Naive thymus-derived CD4-positive, alpha-beta T cell (primary cell): ENCODE measurements around the gene SIGLEC6. TPM values are rescaled to one million over a fixed set of nuclear protein-coding genes. Genes with fewer than 3 reads are reported as not detected.

Experiments
- ATAC-seq: fragments of 150-1000 bp; cut with Tn5 transposase; 2 replicates; pipeline ENCODE4 v1.10.0; 2021; ENCODE audit warnings: mild to moderate bottlenecking, moderate library complexity
- CTCF ChIA-PET: fragments of 350-600 bp; sonication (Branson Sonifier 250); formaldehyde crosslinking; loops from one replicate; lab custom pipeline; 2021; ENCODE audit warnings: antibody characterized with exemption; lab: Charles Lee
- POLR2A ChIA-PET: fragments of 350-600 bp; sonication (Branson Sonifier 250); formaldehyde crosslinking; loops from one replicate; lab custom pipeline; 2021; ENCODE audit warnings: antibody characterized with exemption, inconsistent platforms; lab: Charles Lee
- DNase-seq, 9 donors: peaks; one replicate each; pipeline versions ENCODE4 v3.0.0 to v3.0.0-alpha.2; 2020 to 2022; ENCODE audit warnings: mixed read lengths in 1 of 9
- H3K27ac ChIP-seq: one replicate; pipeline ENCODE4 v1.7.0; 2013; ENCODE audit warnings: mild to moderate bottlenecking, low read depth, low read length, moderate library complexity
- H3K27me3 ChIP-seq, 2 donors: one replicate each; pipeline ENCODE4 v1.7.0; 2013; ENCODE audit warnings: low read length in 2 of 2, mild to moderate bottlenecking in 2 of 2, moderate library complexity in 2 of 2; ENCODE audit not compliant: control insufficient read depth in 2 of 2, insufficient read depth in 2 of 2
- H3K36me3 ChIP-seq, 3 experiments: 1 replicate in 2 of 3; 2 replicates in 1 of 3; pipeline ENCODE4 v1.7.0; 2013; ENCODE audit warnings: low read length in 3 of 3, mild to moderate bottlenecking in 3 of 3, moderate library complexity in 1 of 3; ENCODE audit not compliant: insufficient read depth in 3 of 3, control insufficient read depth in 2 of 3
- H3K4me1 ChIP-seq, 2 donors: one replicate each; pipeline ENCODE4 v1.7.0; 2013; ENCODE audit warnings: low read length in 2 of 2, mild to moderate bottlenecking in 2 of 2, moderate library complexity in 1 of 2; ENCODE audit not compliant: control insufficient read depth in 2 of 2, insufficient read depth in 2 of 2
- H3K4me3 ChIP-seq: 2 replicates; pipeline ENCODE4 v1.7.0; 2013; ENCODE audit warnings: mild to moderate bottlenecking, low read length
- H3K9me3 ChIP-seq, 3 experiments: 1 replicate in 2 of 3; 2 replicates in 1 of 3; pipeline ENCODE4 v1.7.0; 2013; ENCODE audit warnings: low read length in 3 of 3; ENCODE audit not compliant: control insufficient read depth in 2 of 3
- H3K27ac Mint-ChIP-seq, 9 donors: one replicate each; pipeline ENCODE4 v1.8.0; 2020 to 2022; ENCODE audit warnings: mixed read lengths in 9 of 9, mild to moderate bottlenecking in 8 of 9, moderate library complexity in 5 of 9, inconsistent platforms in 2 of 9
- H3K27me3 Mint-ChIP-seq, 5 donors: one replicate each; pipeline ENCODE4 v1.8.0; 2021 to 2022; ENCODE audit warnings: mixed read lengths in 5 of 5, mild to moderate bottlenecking in 1 of 5
- H3K36me3 Mint-ChIP-seq, 5 donors: one replicate each; pipeline ENCODE4 v1.8.0; 2020 to 2022; ENCODE audit warnings: mixed read lengths in 5 of 5, mild to moderate bottlenecking in 3 of 5, inconsistent platforms in 1 of 5
- H3K4me1 Mint-ChIP-seq, 7 donors: one replicate each; pipeline ENCODE4 v1.8.0; 2020 to 2022; ENCODE audit warnings: mixed read lengths in 7 of 7, mild to moderate bottlenecking in 3 of 7, inconsistent platforms in 1 of 7
- H3K4me3 Mint-ChIP-seq, 10 donors: one replicate each; pipeline ENCODE4 v1.8.0; 2020 to 2022; ENCODE audit warnings: mild to moderate bottlenecking in 10 of 10, mixed read lengths in 10 of 10, moderate library complexity in 6 of 10, inconsistent platforms in 2 of 10
- H3K9me3 Mint-ChIP-seq, 11 donors: one replicate each; pipeline ENCODE4 v1.8.0; 2020 to 2022; ENCODE audit warnings: mixed read lengths in 11 of 11, mild to moderate bottlenecking in 4 of 11, inconsistent platforms in 1 of 11, moderate library complexity in 1 of 11
- intact Hi-C, 2 donors: fragments of 100-400 bp; cut with micrococcal nuclease; formaldehyde crosslinking; loops; one replicate each; pipeline ENCODE4 v1.15.1; 2023
- polyA plus RNA-seq, 2 donors: library from polyadenylated mRNA; unstranded; fragments of 300-500 nt; fragmentation: Illumina TruSeq; gene quantifications; one replicate each; pipeline ENCODE4 v1.2.3, GENCODE V29; 2021
- total RNA-seq, 6 experiments: library from RNA in 5 of 6; stranded (reverse) in 5 of 6; gene quantifications; 1 replicate in 5 of 6; 2 replicates in 1 of 6; pipeline ENCODE4 v1.2.3 and lab custom pipeline; 2021 to 2026

Gene SIGLEC6
- total and polyA plus RNA-seq, 7 experiments from 2014 or later, result 0.46 to 2.5 (median 0.64) TPM; not detected in 2

DNA sequence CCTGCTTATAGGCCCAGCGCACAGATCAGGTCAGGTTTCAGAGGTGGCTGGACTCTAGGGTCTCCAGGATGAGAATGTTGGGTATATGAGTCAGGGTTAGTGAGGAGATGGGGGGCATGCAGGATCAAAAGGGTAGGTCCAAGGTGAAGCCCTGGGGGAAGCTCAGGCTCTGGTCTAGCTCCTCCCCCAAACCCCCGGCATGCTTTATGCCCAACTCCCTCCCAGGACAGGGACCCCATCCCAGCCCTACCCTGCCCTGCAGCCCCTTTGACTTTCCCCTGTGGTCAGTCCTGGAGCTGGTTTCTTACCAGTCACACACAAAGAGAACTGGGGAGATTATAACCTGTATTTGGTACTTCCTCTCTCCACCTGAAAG, 62.9 kb downstream of the SIGLEC6 start:
- peaks cover 0 to 19% (median 0%) of the 10 kb centered on the region in 7 donors for H3K4me1 Mint-ChIP-seq
- no peak overlapping the region for H3K4me3 ChIP-seq

DNA sequence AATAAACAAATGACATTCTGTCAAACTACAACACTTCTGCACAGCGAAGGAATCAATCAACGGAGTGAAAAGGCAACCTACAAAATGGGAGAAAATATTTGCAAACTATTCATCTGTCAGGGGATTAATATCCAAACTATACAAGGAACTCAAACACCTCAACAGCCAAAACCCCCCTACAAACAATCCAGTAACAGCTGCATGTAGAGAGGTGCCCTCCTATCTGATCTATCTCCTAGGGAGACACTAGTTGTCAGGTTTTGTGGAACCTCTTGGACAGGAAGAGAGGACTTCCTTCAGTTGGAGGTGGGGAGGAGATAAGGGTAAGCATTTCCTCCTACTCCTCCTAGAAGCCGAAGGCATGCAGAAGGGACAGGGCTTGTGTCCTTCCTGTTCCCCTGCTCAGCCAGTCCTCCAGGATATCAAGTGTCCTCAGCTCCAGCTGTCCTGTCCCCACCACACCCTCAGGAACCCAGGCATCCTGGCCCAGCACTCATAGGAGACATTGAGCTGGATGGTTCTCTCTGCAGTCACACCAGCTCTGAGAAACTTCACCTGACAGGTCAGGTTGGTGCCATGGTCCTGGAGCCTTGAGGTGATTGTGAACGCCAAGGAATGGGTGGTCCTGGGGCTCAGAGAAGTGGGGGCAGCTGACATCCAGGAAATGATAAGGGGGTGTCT, 63.5 kb downstream of the SIGLEC6 start:
- ChIA-PET CTCF (interaction anchor here (0.9 kb wide), 1 partner anchor 20 kb away, joined by 3 read pairs; no protein-coding TSS in a partner anchor), POLR2A (interaction anchor here (0.8 kb wide), 1 partner anchor 8 kb away, joined by 4 read pairs; no protein-coding TSS in a partner anchor)
- no peak overlapping the region for H3K4me3 Mint-ChIP-seq
- no peak overlapping the region for H3K27ac Mint-ChIP-seq
- no peak overlapping the region for H3K27ac ChIP-seq
- H3K9me3 ChIP-seq, result no peaks in the 10 kb centered on the region
- H3K9me3 Mint-ChIP-seq, result peaks cover 0 to 2% (median 0%) of the 10 kb centered on the region in 11 donors
- ATAC-seq (no peak), DNase-seq (no peak)
- H3K36me3 Mint-ChIP-seq, result no peaks in the 10 kb centered on the region
- peaks cover 0 to 19% (median 0%) of the 10 kb centered on the region in 7 donors for H3K4me1 Mint-ChIP-seq
- H3K27me3 Mint-ChIP-seq, result peaks cover 18 to 56% (median 29%) of the 10 kb centered on the region in 5 donors
- H3K4me1 ChIP-seq, result no peaks in the 10 kb centered on the region
- H3K27me3 ChIP-seq, result no peaks in the 10 kb centered on the region
- H3K36me3 ChIP-seq, result no peaks in the 10 kb centered on the region
- intact Hi-C loops, result no loop called here
- H3K4me3 ChIP-seq, result no peak overlapping the region

More for the DNA sequence above, 62.9 kb downstream of the SIGLEC6 start:
- no peaks in the 10 kb centered on the region for H3K9me3 ChIP-seq
- Mint-ChIP-seq H3K27me3 (peaks cover 16 to 52% (median 25%) of the 10 kb centered on the region in 5 donors), H3K9me3 (peaks cover 0 to 2% (median 0%) of the 10 kb centered on the region in 11 donors), H3K4me3 (no peak overlapping the region), H3K27ac (no peak overlapping the region), H3K36me3 (no peaks in the 10 kb centered on the region)
- no peaks in the 10 kb centered on the region for H3K27me3 ChIP-seq
- H3K36me3 ChIP-seq, result no peaks in the 10 kb centered on the region
- intact Hi-C loops, result no loop called here
- H3K4me1 ChIP-seq, result no peaks in the 10 kb centered on the region
- ATAC-seq, result no peak
- no peak overlapping the region for H3K27ac ChIP-seq
- ChIA-PET CTCF (interaction anchor here (0.9 to 1.0 kb wide), 2 partner anchors 21 to 27 kb away, joined by 3 read pairs; no protein-coding TSS in a partner anchor), POLR2A (no interaction called here)
- no peak for DNase-seq

Other genes with a start within 250 kb of the SIGLEC6 start
- not detected for gene IGLON5, start 220.0 kb downstream of the SIGLEC6 start, total RNA-seq
- not detected for gene IGLON5, start 220.0 kb downstream of the SIGLEC6 start, polyA plus RNA-seq
- gene VSIG10L, start 189.5 kb downstream of the SIGLEC6 start, total RNA-seq, result 1 to 10 TPM in 1 of 5 experiments, under 1 TPM in 3, not detected in 1; 0.13 to 1.1 (median 0.44) TPM
- not detected for gene VSIG10L, start 189.5 kb downstream of the SIGLEC6 start, polyA plus RNA-seq
- 10 to 100 TPM; 31.8 to 90.3 (median 47.1) TPM for gene ETFB, start 165.3 kb downstream of the SIGLEC6 start, total RNA-seq
- gene ETFB, start 165.3 kb downstream of the SIGLEC6 start, polyA plus RNA-seq, result 10 to 100 TPM; 78.0 to 83.7 TPM
- 10 to 100 TPM in 1 of 5 experiments, 1 to 10 TPM in 1, under 1 TPM in 1, not detected in 2; 0.32 to 13.3 (median 4.4) TPM for gene CLDND2, start 162.7 kb downstream of the SIGLEC6 start, total RNA-seq
- gene CLDND2, start 162.7 kb downstream of the SIGLEC6 start, polyA plus RNA-seq, result not detected
- gene NKG7, start 159.0 kb downstream of the SIGLEC6 start, total RNA-seq, result 100 to 1,000 TPM in 1 of 5 experiments, 10 to 100 TPM in 2, 1 to 10 TPM in 2; 3.9 to 336 (median 62.3) TPM
- gene NKG7, start 159.0 kb downstream of the SIGLEC6 start, polyA plus RNA-seq, result 1 to 10 TPM; 8.9 to 9.8 TPM
- gene LIM2, start 143.7 kb downstream of the SIGLEC6 start, total RNA-seq, result 1 to 10 TPM in 1 of 5 experiments, not detected in 4; 1.2 TPM
- gene LIM2, start 143.7 kb downstream of the SIGLEC6 start, polyA plus RNA-seq, result not detected
- gene C19orf84, start 141.1 kb downstream of the SIGLEC6 start, total RNA-seq, result not detected
- not detected for gene C19orf84, start 141.1 kb downstream of the SIGLEC6 start, polyA plus RNA-seq
- gene SIGLEC10, start 114.0 kb downstream of the SIGLEC6 start, total RNA-seq, result 10 to 100 TPM in 1 of 5 experiments, 1 to 10 TPM in 1, under 1 TPM in 3; 0.16 to 36.5 (median 0.65) TPM
- under 1 TPM; 0.06 to 0.07 TPM for gene SIGLEC10, start 114.0 kb downstream of the SIGLEC6 start, polyA plus RNA-seq
- gene SIGLEC8, start 73.2 kb downstream of the SIGLEC6 start, total RNA-seq, result not detected
- gene SIGLEC8, start 73.2 kb downstream of the SIGLEC6 start, polyA plus RNA-seq, result not detected
- not detected for gene CEACAM18, start 53.1 kb downstream of the SIGLEC6 start, total RNA-seq
- gene CEACAM18, start 53.1 kb downstream of the SIGLEC6 start, polyA plus RNA-seq, result not detected
- gene SIGLEC12, start 29.9 kb downstream of the SIGLEC6 start, total RNA-seq, result under 1 TPM in 3 of 5 experiments, not detected in 2; 0.21 to 0.29 (median 0.27) TPM
- gene SIGLEC12, start 29.9 kb downstream of the SIGLEC6 start, polyA plus RNA-seq, result under 1 TPM in 1 of 2 donors, not detected in 1; 0.09 TPM
- gene ZNF175, start 39.6 kb upstream of the SIGLEC6 start, total RNA-seq, result 10 to 100 TPM in 3 of 5 experiments, 1 to 10 TPM in 2; 6.8 to 19.1 (median 10.2) TPM
- 1 to 10 TPM; 2.6 to 4.8 TPM for gene ZNF175, start 39.6 kb upstream of the SIGLEC6 start, polyA plus RNA-seq
- gene SIGLEC5, start 98.7 kb upstream of the SIGLEC6 start, total RNA-seq, result 1 to 10 TPM in 1 of 5 experiments, under 1 TPM in 1, not detected in 3; 0.24 to 2.4 TPM
- gene SIGLEC5, start 98.7 kb upstream of the SIGLEC6 start, polyA plus RNA-seq, result not detected
- gene SIGLEC14, start 115.2 kb upstream of the SIGLEC6 start, total RNA-seq, result 10 to 100 TPM in 1 of 5 experiments, 1 to 10 TPM in 3, not detected in 1; 1.1 to 43.8 (median 1.8) TPM
- under 1 TPM in 1 of 2 donors, not detected in 1; 0.08 TPM for gene SIGLEC14, start 115.2 kb upstream of the SIGLEC6 start, polyA plus RNA-seq
- gene SPACA6, start 161.7 kb upstream of the SIGLEC6 start, total RNA-seq, result 10 to 100 TPM in 1 of 5 experiments, 1 to 10 TPM in 4; 7.2 to 11.5 (median 8.0) TPM
- gene SPACA6, start 161.7 kb upstream of the SIGLEC6 start, polyA plus RNA-seq, result 1 to 10 TPM; 2.0 to 4.9 TPM
- not detected for gene HAS1, start 192.3 kb upstream of the SIGLEC6 start, total RNA-seq
- under 1 TPM; 0.11 to 0.90 TPM for gene HAS1, start 192.3 kb upstream of the SIGLEC6 start, polyA plus RNA-seq
- gene FPR1, start 220.2 kb upstream of the SIGLEC6 start, total RNA-seq, result 10 to 100 TPM in 1 of 5 experiments, 1 to 10 TPM in 1, under 1 TPM in 2, not detected in 1; 0.38 to 68.2 (median 3.4) TPM
- under 1 TPM; 0.24 to 0.30 TPM for gene FPR1, start 220.2 kb upstream of the SIGLEC6 start, polyA plus RNA-seq
- 1 to 10 TPM in 1 of 5 experiments, under 1 TPM in 1, not detected in 3; 0.16 to 7.9 TPM for gene FPR2, start 229.5 kb upstream of the SIGLEC6 start, total RNA-seq
- gene FPR2, start 229.5 kb upstream of the SIGLEC6 start, polyA plus RNA-seq, result not detected